ENCODE data around the gene ZDHHC14.

ZDHHC14 gene

GRCh38 chr6:157396026-157396425 lies 15.0 kb downstream of the ZDHHC14 start:
- H3K27me3 ChIP-seq (ENCODE audit: insufficient read depth, low read depth, severe bottlenecking) = no peaks in the 10 kb centered on the region
- no peak for TF ChIP-seq CTCF (IDR thresholded peaks at IDR 0.05; ENCODE audit: low read depth, low read length)
- no peaks in the 10 kb centered on the region; the same call in 1 of the 2 replicates for H3K36me3 ChIP-seq
- H3K9me3 ChIP-seq (ENCODE audit: severe bottlenecking) = no peaks in the 10 kb centered on the region
- no peak overlapping the region for H3K4me3 ChIP-seq (ENCODE audit: low read depth, low read length)
- H3K27ac ChIP-seq = no peak overlapping the region
- no peak for DNase-seq

GRCh38 chr6:157397660-157398059 lies 16.7 kb downstream of the ZDHHC14 start:
- H3K4me3 ChIP-seq (ENCODE audit: low read depth, low read length) = no peak overlapping the region
- H3K27me3 ChIP-seq (ENCODE audit: insufficient read depth, low read depth, severe bottlenecking) = no peaks in the 10 kb centered on the region
- H3K27ac ChIP-seq = no peak overlapping the region
- DNase-seq = no peak
- H3K36me3 ChIP-seq = no peaks in the 10 kb centered on the region
- no peaks in the 10 kb centered on the region for H3K9me3 ChIP-seq (ENCODE audit: severe bottlenecking)
- no peak for TF ChIP-seq CTCF (IDR thresholded peaks at IDR 0.05; ENCODE audit: low read depth, low read length)

- no peak for TF ChIP-seq CTCF (IDR thresholded peaks at IDR 0.05; ENCODE audit: low read depth, low read length)
- H3K27me3 ChIP-seq (ENCODE audit: insufficient read depth, low read depth, severe bottlenecking) = no peaks in the 10 kb centered on the region
- no peaks in the 10 kb centered on the region for H3K36me3 ChIP-seq
- H3K4me3 ChIP-seq (ENCODE audit: low read depth, low read length) = no peak overlapping the region
- no peak overlapping the region for H3K27ac ChIP-seq
- no peaks in the 10 kb centered on the region for H3K9me3 ChIP-seq (ENCODE audit: severe bottlenecking)
- no peak for DNase-seq
Measured at GRCh38 chr6:157398151-157398550, 17.2 kb downstream of the ZDHHC14 start.

- Histone ChIP-seq H3K27me3 (ENCODE audit: insufficient read depth, low read depth, severe bottlenecking) (no peaks in the 10 kb centered on the region), H3K36me3 (no peaks in the 10 kb centered on the region), H3K27ac (no peak overlapping the region), H3K9me3 (ENCODE audit: severe bottlenecking) (no peaks in the 10 kb centered on the region), H3K4me3 (ENCODE audit: low read depth, low read length) (no peak overlapping the region)
- no peak for DNase-seq
- no peak for TF ChIP-seq CTCF (IDR thresholded peaks at IDR 0.05; ENCODE audit: low read depth, low read length)
Measured at GRCh38 chr6:157400676-157401075, 19.7 kb downstream of the ZDHHC14 start.

GRCh38 chr6:157401734-157402338 lies 20.8 kb downstream of the ZDHHC14 start:
- H3K27me3 ChIP-seq (ENCODE audit: insufficient read depth, low read depth, severe bottlenecking) = no peaks in the 10 kb centered on the region
- no peaks in the 10 kb centered on the region for H3K9me3 ChIP-seq (ENCODE audit: severe bottlenecking)
- DNase-seq = no peak
- no peak for TF ChIP-seq CTCF (IDR thresholded peaks at IDR 0.05; ENCODE audit: low read depth, low read length)
- H3K4me3 ChIP-seq (ENCODE audit: low read depth, low read length) = no peak overlapping the region
- H3K27ac ChIP-seq = no peak overlapping the region
- H3K36me3 ChIP-seq = no peaks in the 10 kb centered on the region
